GM19324 (cell line): ENCODE results near the gene HSD11B2.
A peak's percentile ranks its signal among the peaks of the same experiment; 100 is the strongest.

Experiments
- ATAC-seq: cut with Tn5 transposase; IDR thresholded peaks from one replicate; pipeline ENCODE4 v1.9.1; 2021; ENCODE audit warnings: mild to moderate bottlenecking, moderate library complexity; ENCODE audit not compliant: unreplicated experiment, low FRiP score

HSD11B2 gene

GRCh38 chr16:67468731-67469130 lies 37.8 kb downstream of the HSD11B2 start:
- ATAC-seq: no peak

GRCh38 chr16:67470359-67470758 lies 39.4 kb downstream of the HSD11B2 start:
- ATAC-seq: no peak

GRCh38 chr16:67471758-67472384 lies 41.0 kb downstream of the HSD11B2 start:
- no peak for ATAC-seq

GRCh38 chr16:67474551-67475455 lies 43.9 kb downstream of the HSD11B2 start:
- ATAC-seq: no peak

GRCh38 chr16:67477960-67478554 lies 47.1 kb downstream of the HSD11B2 start:
- no peak for ATAC-seq

- ATAC-seq: peak; percentile 98
These were observed 50.1 kb downstream of the HSD11B2 start, which contains the start of gene ATP6V0D1 for GRCh38 chr16:67480833-67481560. TSS of gene ATP6V0D1 (minus strand) at chr16:67481157. CDS start at chr16:67481086, 71 bp downstream.

- no peak for ATAC-seq
These were observed 50.8 kb downstream of the HSD11B2 start for GRCh38 chr16:67481561-67482232.

GRCh38 chr16:67482233-67482924 lies 51.5 kb downstream of the HSD11B2 start:
- ATAC-seq: no peak

GRCh38 chr16:67483150-67483549 lies 52.2 kb downstream of the HSD11B2 start, which contains the start of gene AGRP:
TSS of gene AGRP (minus strand) at chr16:67483547. CDS start at chr16:67483398, 149 bp downstream.
- ATAC-seq: no peak

GRCh38 chr16:67483731-67484525 lies 53.0 kb downstream of the HSD11B2 start:
- ATAC-seq: no peak

GRCh38 chr16:67486805-67487204 lies 55.9 kb downstream of the HSD11B2 start:
- ATAC-seq: no peak
